ENCODE data around the gene TRPC6. TPM values are rescaled to one million over a fixed set of nuclear protein-coding genes. Genes with fewer than 3 reads are reported as not detected.
"Not testable (repeated sequence)": the region's sequence is repeated elsewhere in the genome, so short reads cannot be mapped to it uniquely, and the experiment has no call there.

The TRPC6 gene
- total RNA-seq, 1 experiment from 2014 or later = not detected

- DNase-seq (ENCODE audit: low read depth) = no peak
These were observed 130.1 kb downstream of the TRPC6 start for GRCh38 chr11:101453682-101454081.

GRCh38 chr11:101448881-101449442 lies 134.8 kb downstream of the TRPC6 start:
- no peak for DNase-seq (ENCODE audit: low read depth)

- DNase-seq (ENCODE audit: low read depth) = no peak
These were observed 137.1 kb downstream of the TRPC6 start for GRCh38 chr11:101446726-101447125.

- DNase-seq (ENCODE audit: low read depth) = no peak
These were observed 137.6 kb downstream of the TRPC6 start for GRCh38 chr11:101446238-101446637.

- no peak for DNase-seq (ENCODE audit: low read depth)
These were observed 138.0 kb downstream of the TRPC6 start for GRCh38 chr11:101445761-101446160.

- no peak for DNase-seq (ENCODE audit: low read depth)
These were observed 139.0 kb downstream of the TRPC6 start for GRCh38 chr11:101444851-101445250.

GRCh38 chr11:101444164-101444563 lies 139.6 kb downstream of the TRPC6 start:
- no peak for DNase-seq (ENCODE audit: low read depth)

- no peak for DNase-seq (ENCODE audit: low read depth)
These were observed 140.8 kb downstream of the TRPC6 start for GRCh38 chr11:101442936-101443521.

GRCh38 chr11:101442171-101442570 lies 141.6 kb downstream of the TRPC6 start:
- no peak for DNase-seq (ENCODE audit: low read depth)

- no peak for DNase-seq (ENCODE audit: low read depth)
These were observed 142.1 kb downstream of the TRPC6 start for GRCh38 chr11:101441747-101442146.

GRCh38 chr11:101439488-101439887 lies 144.3 kb downstream of the TRPC6 start:
- no peak for DNase-seq (ENCODE audit: low read depth)

GRCh38 chr11:101438708-101439107 lies 145.1 kb downstream of the TRPC6 start:
- DNase-seq (ENCODE audit: low read depth) = not testable (repeated sequence)

GRCh38 chr11:101438126-101438525 lies 145.7 kb downstream of the TRPC6 start:
- no peak for DNase-seq (ENCODE audit: low read depth)

GRCh38 chr11:101436511-101437142 lies 147.2 kb downstream of the TRPC6 start:
- DNase-seq (ENCODE audit: low read depth) = no peak

- DNase-seq (ENCODE audit: low read depth) = no peak
These were observed 148.3 kb downstream of the TRPC6 start for GRCh38 chr11:101435408-101435973.

- DNase-seq (ENCODE audit: low read depth) = no peak
These were observed 149.7 kb downstream of the TRPC6 start for GRCh38 chr11:101434026-101434643.

GRCh38 chr11:101433151-101433550 lies 150.7 kb downstream of the TRPC6 start:
- DNase-seq (ENCODE audit: low read depth) = no peak

GRCh38 chr11:101429703-101430540 lies 153.9 kb downstream of the TRPC6 start:
- no peak for DNase-seq (ENCODE audit: low read depth)

GRCh38 chr11:101428918-101429317 lies 154.9 kb downstream of the TRPC6 start:
- DNase-seq (ENCODE audit: low read depth) = no peak

- no peak for DNase-seq (ENCODE audit: low read depth)
These were observed 176.5 kb downstream of the TRPC6 start for GRCh38 chr11:101407324-101407723.
